ENCODE data around the gene THBD.
A peak's percentile ranks its signal among the peaks of the same experiment; 100 is the strongest.

Gene THBD

GRCh38 chr20:23061734-23062561 is 12.5 kb upstream of the THBD start:
- Histone ChIP-seq H3K9ac (ENCODE audit: low read length) (no peak overlapping the region), H2AFZ (ENCODE audit: low read depth, low read length) (no peak overlapping the region), H3K4me3 (ENCODE audit: low read length) (no peak overlapping the region)

DNA sequence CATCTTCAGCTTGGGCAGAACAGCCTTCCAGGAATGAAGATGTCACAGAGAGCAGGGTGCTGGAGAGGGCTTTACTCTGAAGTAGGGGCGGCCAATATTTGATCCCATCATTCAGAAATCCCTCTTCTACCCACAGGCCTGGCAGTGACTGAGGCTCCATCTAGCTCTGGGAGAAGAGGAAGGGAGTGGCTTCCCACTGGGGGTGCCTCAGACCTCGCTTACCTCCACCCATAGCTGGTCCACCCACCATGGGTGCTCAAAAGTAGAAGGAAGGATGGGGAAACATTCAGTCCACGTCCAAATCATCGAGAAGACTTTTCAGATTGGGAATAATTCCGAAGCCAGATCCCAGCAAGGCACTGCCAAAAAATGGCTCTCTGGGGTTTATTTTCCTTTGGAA is 11.8 kb upstream of the THBD start:
- H3K27me3 ChIP-seq (ENCODE audit: low read depth, low read length), result peaks cover 18% of the 10 kb centered on the region
- no peak overlapping the region for H2AFZ ChIP-seq (ENCODE audit: low read depth, low read length)
- no peak overlapping the region for H3K9ac ChIP-seq (ENCODE audit: low read length)
- no peaks in the 10 kb centered on the region for H3K9me3 ChIP-seq (ENCODE audit: insufficient read depth, low read length)
- H4K20me1 ChIP-seq (ENCODE audit: insufficient read depth, low read length), result no peaks in the 10 kb centered on the region
- no peaks in the 10 kb centered on the region for H3K36me3 ChIP-seq (replicated peaks; ENCODE audit: low read depth, low read length)
- peaks cover 15% of the 10 kb centered on the region; the same call in 1 of the 2 replicates for H3K4me1 ChIP-seq (ENCODE audit: low read length)
- no peak overlapping the region for H3K27ac ChIP-seq (ENCODE audit: low read length)
- no peak for TF ChIP-seq EZH2phosphoT487 (IDR thresholded peaks at IDR 0.05; ENCODE audit: low read depth)
- TF ChIP-seq, protein P1, sequence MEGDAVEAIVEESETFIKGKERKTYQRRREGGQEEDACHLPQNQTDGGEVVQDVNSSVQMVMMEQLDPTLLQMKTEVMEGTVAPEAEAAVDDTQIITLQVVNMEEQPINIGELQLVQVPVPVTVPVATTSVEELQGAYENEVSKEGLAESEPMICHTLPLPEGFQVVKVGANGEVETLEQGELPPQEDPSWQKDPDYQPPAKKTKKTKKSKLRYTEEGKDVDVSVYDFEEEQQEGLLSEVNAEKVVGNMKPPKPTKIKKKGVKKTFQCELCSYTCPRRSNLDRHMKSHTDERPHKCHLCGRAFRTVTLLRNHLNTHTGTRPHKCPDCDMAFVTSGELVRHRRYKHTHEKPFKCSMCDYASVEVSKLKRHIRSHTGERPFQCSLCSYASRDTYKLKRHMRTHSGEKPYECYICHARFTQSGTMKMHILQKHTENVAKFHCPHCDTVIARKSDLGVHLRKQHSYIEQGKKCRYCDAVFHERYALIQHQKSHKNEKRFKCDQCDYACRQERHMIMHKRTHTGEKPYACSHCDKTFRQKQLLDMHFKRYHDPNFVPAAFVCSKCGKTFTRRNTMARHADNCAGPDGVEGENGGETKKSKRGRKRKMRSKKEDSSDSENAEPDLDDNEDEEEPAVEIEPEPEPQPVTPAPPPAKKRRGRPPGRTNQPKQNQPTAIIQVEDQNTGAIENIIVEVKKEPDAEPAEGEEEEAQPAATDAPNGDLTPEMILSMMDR (IDR thresholded peaks at IDR 0.05; ENCODE audit: low read depth, low read length), result no peak
- H3K79me2 ChIP-seq (ENCODE audit: low read length), result no peaks in the 10 kb centered on the region
- no peak overlapping the region for H3K4me2 ChIP-seq (ENCODE audit: low read length)
- no peak overlapping the region for H3K4me3 ChIP-seq (ENCODE audit: low read length)

More at GRCh38 chr20:23061734-23062561, 12.5 kb upstream of the THBD start:
- H3K36me3 ChIP-seq (replicated peaks; ENCODE audit: low read depth, low read length), result no peaks in the 10 kb centered on the region
- TF ChIP-seq EZH2phosphoT487 (IDR thresholded peaks at IDR 0.05; ENCODE audit: low read depth), result no peak
- TF ChIP-seq, protein P1 (IDR thresholded peaks at IDR 0.05; ENCODE audit: low read depth, low read length), result peak; percentile 27
- H3K27ac ChIP-seq (ENCODE audit: low read length), result no peak overlapping the region
- H3K4me1 ChIP-seq (ENCODE audit: low read length), result peaks cover 15% of the 10 kb centered on the region; the same call in 1 of the 2 replicates
- H4K20me1 ChIP-seq (ENCODE audit: insufficient read depth, low read length), result no peaks in the 10 kb centered on the region
- no peaks in the 10 kb centered on the region for H3K79me2 ChIP-seq (ENCODE audit: low read length)
- H3K27me3 ChIP-seq (ENCODE audit: low read depth, low read length), result peaks cover 11% of the 10 kb centered on the region
- no peaks in the 10 kb centered on the region for H3K9me3 ChIP-seq (ENCODE audit: insufficient read depth, low read length)
- H3K4me2 ChIP-seq (ENCODE audit: low read length), result no peak overlapping the region

GRCh38 chr20:23060629-23061028 is 11.2 kb upstream of the THBD start:
- TF ChIP-seq, protein P1 (IDR thresholded peaks at IDR 0.05; ENCODE audit: low read depth, low read length), result no peak
- no peak for TF ChIP-seq EZH2phosphoT487 (IDR thresholded peaks at IDR 0.05; ENCODE audit: low read depth)
- peaks cover 24% of the 10 kb centered on the region for H3K27me3 ChIP-seq (ENCODE audit: low read depth, low read length)
- no peaks in the 10 kb centered on the region for H3K36me3 ChIP-seq (replicated peaks; ENCODE audit: low read depth, low read length)
- no peak overlapping the region for H3K9ac ChIP-seq (ENCODE audit: low read length)
- H3K79me2 ChIP-seq (ENCODE audit: low read length), result no peaks in the 10 kb centered on the region
- no peaks in the 10 kb centered on the region for H3K9me3 ChIP-seq (ENCODE audit: insufficient read depth, low read length)
- H2AFZ ChIP-seq (ENCODE audit: low read depth, low read length), result no peak overlapping the region
- no peak overlapping the region for H3K4me3 ChIP-seq (ENCODE audit: low read length)
- no peaks in the 10 kb centered on the region for H4K20me1 ChIP-seq (ENCODE audit: insufficient read depth, low read length)
- peaks cover 12% of the 10 kb centered on the region; the same call in 1 of the 2 replicates for H3K4me1 ChIP-seq (ENCODE audit: low read length)
- no peak overlapping the region for H3K4me2 ChIP-seq (ENCODE audit: low read length)
- H3K27ac ChIP-seq (ENCODE audit: low read length), result no peak overlapping the region

GRCh38 chr20:23059846-23060245 is 10.4 kb upstream of the THBD start:
- Histone ChIP-seq H3K79me2 (ENCODE audit: low read length) (no peaks in the 10 kb centered on the region), H4K20me1 (ENCODE audit: insufficient read depth, low read length) (no peaks in the 10 kb centered on the region), H3K27me3 (ENCODE audit: low read depth, low read length) (peaks cover 29% of the 10 kb centered on the region), H3K4me1 (ENCODE audit: low read length) (peaks cover 4% of the 10 kb centered on the region; the same call in 1 of the 2 replicates), H2AFZ (ENCODE audit: low read depth, low read length) (no peak overlapping the region), H3K9ac (ENCODE audit: low read length) (no peak overlapping the region), H3K36me3 (replicated peaks; ENCODE audit: low read depth, low read length) (no peaks in the 10 kb centered on the region), H3K4me3 (ENCODE audit: low read length) (no peak overlapping the region), H3K4me2 (ENCODE audit: low read length) (no peak overlapping the region), H3K27ac (ENCODE audit: low read length) (no peak overlapping the region), H3K9me3 (ENCODE audit: insufficient read depth, low read length) (no peaks in the 10 kb centered on the region)
- TF ChIP-seq, protein P1 (IDR thresholded peaks at IDR 0.05; ENCODE audit: low read depth, low read length), result no peak
- TF ChIP-seq EZH2phosphoT487 (IDR thresholded peaks at IDR 0.05; ENCODE audit: low read depth), result no peak

All from OCI-LY3 (cell line).